DLD1 (cell line): ENCODE results near the gene FCRL6.

Source experiments
- in situ Hi-C: cut with HindIII; loops from 2 replicates; pipeline ENCODE4 v1.10.0; 2017; ENCODE audit warnings: low sequenced_read_pairs

FCRL6 gene, protein sequence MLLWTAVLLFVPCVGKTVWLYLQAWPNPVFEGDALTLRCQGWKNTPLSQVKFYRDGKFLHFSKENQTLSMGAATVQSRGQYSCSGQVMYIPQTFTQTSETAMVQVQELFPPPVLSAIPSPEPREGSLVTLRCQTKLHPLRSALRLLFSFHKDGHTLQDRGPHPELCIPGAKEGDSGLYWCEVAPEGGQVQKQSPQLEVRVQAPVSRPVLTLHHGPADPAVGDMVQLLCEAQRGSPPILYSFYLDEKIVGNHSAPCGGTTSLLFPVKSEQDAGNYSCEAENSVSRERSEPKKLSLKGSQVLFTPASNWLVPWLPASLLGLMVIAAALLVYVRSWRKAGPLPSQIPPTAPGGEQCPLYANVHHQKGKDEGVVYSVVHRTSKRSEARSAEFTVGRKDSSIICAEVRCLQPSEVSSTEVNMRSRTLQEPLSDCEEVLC

DNA sequence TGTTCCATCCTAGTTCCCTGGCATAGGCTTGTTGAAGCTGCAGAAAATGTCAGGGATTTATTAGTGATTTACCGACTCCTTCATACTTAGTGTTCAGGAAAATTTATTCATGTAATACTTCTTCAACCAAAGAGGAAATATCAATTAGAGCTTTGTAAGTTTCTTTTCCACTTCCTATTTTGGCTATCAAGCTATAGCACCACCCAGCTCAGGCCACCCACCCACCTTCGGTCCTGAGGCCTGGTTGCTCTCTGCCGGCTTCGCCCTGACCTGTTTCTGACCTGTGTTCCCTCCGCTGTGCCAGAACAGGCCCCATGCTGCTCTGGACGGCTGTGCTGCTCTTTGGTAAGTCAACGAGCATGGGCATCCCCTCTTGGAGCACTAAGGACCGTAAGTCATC is at the start of gene FCRL6:
TSS of gene FCRL6 (plus strand) at position 250 of the 400 bp plus-strand sequence. CDS start at position 315, 65 bp downstream.
- in situ Hi-C loops = no loop called here

DNA sequence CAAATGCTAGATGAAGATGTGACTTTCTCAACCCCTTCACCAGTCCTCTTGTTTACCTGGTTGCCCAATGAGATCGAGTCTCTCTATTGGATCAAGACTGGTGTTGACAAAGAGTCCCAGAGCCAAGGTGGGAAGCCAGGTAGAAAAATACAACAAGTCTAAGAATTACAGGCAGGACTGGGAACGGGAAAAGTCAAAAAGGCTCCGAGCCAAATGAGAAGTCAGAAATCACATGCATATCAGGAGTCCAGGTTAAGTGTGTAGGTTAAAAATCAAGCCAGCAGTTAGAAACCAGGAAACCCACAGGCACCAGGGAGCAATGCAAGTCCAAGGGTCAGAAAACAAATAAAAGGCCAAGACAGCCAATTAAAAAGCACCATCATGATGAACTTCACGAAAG is 48.8 kb upstream of the FCRL6 start:
- in situ Hi-C loops = no loop called here

DNA sequence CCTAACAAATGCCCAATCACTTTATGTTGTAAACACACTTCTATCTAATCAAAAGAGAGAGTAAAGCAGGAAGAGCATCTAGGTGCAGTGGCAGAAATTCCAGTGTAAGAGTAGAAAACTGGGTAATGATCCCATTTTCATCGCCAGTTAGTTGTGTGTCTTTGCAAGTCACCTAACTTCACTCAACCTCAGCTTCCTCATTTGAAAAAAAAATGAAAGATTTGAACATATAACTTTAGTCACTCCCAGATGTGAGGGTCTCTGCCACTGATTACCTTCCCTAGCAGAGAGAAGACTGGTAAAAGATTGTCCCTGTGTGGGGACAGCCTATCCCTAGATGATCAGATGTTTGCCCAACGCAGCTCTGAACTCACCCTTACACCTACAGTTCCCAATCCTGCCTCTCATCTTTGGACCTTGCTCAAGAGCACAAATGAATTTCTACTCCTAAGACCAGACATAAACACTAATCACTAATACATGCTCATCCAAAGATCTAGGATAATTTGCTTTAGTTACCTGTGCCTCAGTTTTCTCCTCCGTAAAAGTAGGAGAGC is 46.6 kb upstream of the FCRL6 start:
- in situ Hi-C loops = no loop called here

DNA sequence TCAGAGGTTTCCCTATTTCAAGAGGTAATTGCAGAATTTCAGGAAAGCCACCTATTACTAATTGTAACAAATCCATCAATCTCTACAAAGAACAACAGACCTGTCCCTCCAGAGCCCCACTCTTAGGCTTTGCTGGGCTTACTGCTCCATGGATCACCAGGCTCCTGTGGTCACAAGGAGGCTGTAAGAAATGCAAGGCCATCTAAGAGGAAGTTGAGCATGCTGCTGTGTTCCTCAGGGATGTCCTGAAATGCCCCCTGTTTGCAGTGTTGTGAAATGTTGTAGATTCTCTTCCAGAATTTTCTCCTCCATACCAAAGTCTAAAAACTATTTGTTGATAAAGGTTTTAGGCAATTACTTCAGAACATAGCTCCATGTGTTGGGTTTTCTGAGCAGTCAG is 45.8 kb upstream of the FCRL6 start:
- in situ Hi-C loops = no loop called here

GRCh38 chr1:159763686-159764085 is 38.5 kb upstream of the FCRL6 start:
- in situ Hi-C loops = no loop called here

DNA sequence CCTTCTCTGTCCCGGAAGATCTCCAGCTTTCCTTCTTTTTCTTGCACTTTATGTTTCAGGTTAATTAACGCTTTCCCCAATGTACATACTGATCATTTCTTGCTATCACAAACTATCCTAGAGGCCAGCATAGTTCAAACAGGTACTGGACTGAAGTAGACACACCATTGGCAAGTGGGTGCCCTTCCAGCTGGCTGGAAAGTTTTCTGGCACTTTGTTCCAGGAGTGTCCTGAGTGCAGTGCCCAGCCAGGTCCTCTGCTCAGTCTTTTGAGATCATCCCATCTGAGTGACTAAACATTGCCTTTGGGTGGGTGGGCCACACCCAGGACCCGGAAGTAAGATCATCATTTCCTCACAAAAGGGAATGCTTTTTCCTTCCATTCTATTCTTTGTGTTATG is 36.4 kb upstream of the FCRL6 start:
- in situ Hi-C loops = no loop called here

DNA sequence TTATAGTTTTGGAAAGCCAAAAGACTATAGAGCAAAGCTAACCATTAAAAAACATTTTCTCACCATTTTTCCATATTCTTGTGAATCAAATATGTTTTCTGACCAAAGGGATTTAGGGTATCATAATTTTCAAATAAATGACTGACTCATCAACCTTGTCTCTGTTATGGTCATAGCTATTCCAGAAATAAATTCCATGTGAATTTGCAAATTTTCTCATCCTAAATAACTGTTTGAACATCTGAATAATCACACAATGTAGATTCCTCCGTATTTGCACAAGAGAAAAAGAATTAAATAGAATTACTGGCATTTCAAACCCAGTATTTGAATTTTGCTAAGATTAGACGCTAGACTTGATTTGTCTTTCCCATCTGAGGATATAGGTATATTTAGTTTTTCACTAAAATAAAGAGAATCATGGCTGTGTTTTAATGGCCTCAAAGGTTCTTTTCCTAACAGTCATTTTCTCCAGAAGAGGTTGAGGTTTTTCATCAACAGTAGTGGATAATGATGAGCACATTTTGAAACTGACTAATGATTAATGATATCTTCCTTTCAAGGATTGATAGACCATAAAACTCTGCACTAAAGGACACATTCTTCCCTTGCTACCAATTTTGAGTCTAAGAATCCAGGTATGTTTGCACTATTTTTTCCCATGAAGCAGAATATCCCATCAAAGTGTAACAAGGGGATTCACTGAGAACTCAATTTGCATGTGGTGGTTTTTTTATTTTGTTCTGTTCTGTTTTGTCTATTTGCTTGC is 30.8 kb upstream of the FCRL6 start:
- in situ Hi-C loops = no loop called here

- in situ Hi-C loops = no loop called here
Observed at GRCh38 chr1:159774465-159774864, 27.7 kb upstream of the FCRL6 start.

DNA sequence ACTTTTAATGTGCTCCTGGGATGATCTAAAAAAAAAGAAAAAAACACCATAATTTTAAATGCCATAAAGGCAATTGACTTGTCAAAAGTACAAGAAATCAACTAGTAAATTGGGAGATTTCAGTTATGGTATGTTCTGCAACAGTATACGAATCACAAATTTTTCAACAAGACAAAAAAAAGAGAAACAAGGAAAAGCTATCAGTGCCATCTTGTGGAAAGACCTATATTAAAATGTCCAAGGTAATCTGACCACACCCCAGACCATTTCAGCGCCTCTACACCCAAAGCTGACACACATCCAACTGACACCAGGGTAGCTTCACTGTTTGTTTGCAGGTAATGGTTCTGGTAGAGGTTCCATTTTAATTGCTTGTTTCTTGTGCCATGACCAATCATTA is 26.4 kb upstream of the FCRL6 start:
- in situ Hi-C loops = no loop called here

- in situ Hi-C loops = no loop called here
Observed at GRCh38 chr1:159778266-159778665, 23.9 kb upstream of the FCRL6 start.

DNA sequence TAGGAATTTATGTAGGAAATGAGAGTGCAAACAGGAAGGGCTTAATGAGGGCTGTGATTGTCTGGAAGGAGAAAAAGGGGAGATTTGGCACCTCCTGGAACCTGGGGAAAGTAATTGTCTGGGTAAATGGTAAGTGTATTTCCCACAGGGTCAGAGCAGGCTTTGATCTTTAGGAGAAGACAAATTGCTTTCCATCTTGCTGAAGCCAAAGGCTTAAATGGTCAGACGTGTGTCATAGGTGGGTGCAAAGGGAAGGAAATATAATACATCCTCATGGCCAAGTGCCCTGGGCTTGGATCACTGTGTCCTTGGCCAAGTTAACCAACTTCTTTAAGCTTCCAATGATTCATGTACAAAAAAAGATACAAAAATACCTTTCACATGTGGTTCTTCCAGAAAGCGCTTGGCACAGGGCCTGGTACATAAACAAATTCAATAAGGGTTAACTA is 22.7 kb upstream of the FCRL6 start:
- in situ Hi-C loops = no loop called here

GRCh38 chr1:159780583-159781582 is 21.3 kb upstream of the FCRL6 start, which contains the start of gene DUSP23:
Gene DUSP23, plus strand, starts transcription at chr1:159780962. Its CDS starts 139 bp downstream, at chr1:159781101.
- in situ Hi-C loops = no loop called here

DNA sequence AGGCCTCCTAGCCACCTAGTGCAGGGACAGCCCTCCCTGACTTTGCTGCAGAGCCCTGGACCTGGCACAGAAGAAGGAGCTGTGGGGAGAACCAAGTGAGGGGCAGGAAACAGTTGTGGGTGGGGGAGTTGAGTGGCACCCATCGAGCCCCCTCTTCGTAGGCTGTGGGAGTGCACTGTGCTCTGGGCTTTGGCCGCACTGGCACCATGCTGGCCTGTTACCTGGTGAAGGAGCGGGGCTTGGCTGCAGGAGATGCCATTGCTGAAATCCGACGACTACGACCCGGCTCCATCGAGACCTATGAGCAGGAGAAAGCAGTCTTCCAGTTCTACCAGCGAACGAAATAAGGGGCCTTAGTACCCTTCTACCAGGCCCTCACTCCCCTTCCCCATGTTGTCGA is 20.2 kb upstream of the FCRL6 start:
- in situ Hi-C loops = no loop called here

DNA sequence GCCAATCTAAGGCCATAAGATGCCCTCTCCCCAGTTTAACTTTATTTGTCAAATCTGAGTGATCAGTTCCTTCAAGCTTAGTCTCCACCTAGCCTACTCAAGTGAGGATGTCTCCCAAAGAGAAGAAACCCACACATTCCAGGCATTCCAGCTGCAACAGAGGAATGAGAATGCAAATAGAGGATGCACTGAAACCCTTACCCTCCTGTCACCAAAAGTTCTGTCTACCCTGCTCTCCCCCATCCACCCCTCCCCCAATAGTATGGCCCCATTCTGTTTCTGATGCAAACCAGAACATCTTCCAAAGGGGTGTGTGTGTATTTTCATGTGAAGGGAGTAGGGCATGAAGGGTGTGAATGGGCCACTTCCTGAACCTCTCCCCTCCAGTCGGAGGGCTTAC is 18.4 kb upstream of the FCRL6 start:
- in situ Hi-C loops = no loop called here

- in situ Hi-C loops = no loop called here
Observed at GRCh38 chr1:159786465-159786864, 15.7 kb upstream of the FCRL6 start.

GRCh38 chr1:159786966-159787365 is 15.2 kb upstream of the FCRL6 start:
- in situ Hi-C loops = no loop called here

GRCh38 chr1:159790237-159790917 is 11.8 kb upstream of the FCRL6 start:
- in situ Hi-C loops = no loop called here

DNA sequence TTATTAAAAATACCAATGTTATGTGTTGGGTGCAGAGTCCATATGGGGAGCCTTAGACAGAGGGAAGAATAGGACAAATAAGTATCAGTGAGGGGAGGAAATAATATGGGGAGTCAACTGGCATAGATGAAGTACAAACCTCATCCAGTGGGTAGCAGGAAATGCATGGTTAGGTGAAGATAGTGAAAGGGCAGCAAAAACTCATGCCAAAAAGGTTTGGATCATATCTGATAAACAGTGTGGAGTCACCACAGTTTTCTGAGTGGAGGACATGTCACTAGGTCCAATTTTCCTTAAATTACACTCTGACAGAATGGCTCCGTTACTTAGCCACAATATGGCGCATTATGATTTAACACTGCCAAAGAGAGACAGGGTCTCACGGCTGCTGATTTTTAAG is 11.1 kb upstream of the FCRL6 start:
- in situ Hi-C loops = no loop called here

DNA sequence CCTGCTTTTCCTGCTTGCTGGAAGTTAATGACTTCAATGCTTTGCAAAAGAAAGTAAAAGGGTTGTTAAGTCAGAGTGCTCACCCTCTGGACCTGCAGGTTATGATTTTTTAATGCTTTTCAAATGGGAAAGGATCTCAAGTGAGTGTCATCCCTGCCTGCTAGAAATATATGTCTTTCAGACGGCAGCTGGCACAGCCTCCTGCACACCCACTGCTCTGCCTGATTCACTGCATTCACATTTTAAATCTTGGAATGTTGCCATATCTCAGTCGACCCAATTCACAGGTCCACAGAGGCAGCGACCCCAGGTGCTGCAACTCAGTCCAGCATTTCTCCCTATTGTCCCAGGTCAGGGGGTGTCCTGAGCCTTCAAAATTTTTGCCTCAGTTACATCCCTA is 10.7 kb upstream of the FCRL6 start:
- in situ Hi-C loops = no loop called here

- in situ Hi-C loops = loop anchor here (5.0 kb wide), 1 partner anchor 92 kb away; no protein-coding TSS in a partner anchor
Observed at GRCh38 chr1:159795534-159795933, 6.6 kb upstream of the FCRL6 start.
